Measurements from ENCODE around the gene CSMD2.

DNA sequence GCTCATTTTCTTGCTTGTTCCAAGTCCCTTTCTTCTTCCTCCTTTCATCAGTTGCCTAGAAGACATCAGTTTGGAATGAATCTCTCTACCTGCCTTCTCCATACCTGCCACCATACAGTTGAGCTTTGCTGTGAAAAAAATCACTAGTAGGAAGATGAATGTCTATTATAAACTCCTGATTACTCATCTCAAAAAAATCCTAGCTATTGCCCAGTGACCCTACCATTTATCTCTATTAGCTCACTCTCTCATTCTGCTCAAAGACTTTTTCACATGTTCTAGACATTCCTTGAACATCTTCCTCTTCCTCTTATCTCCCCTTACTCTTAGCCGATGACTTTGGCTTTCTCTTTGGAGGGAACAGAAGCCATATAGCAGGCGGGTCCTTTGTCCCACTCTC is 350.9 kb downstream of the CSMD2 start:
- TF ChIP-seq SUZ12 (IDR thresholded peaks at IDR 0.05; ENCODE audit: extremely low read depth, insufficient read depth, insufficient read length) = no peak
- TF ChIP-seq YY1 (IDR thresholded peaks at IDR 0.05; ENCODE audit: insufficient read depth, insufficient read length) = no peak
- TF ChIP-seq ZNF274 (IDR thresholded peaks at IDR 0.05; ENCODE audit: low read depth, low read length) = no peak

Measured in NT2/D1 (cell line).